ENCODE results near the gene FUT1. TPM values are rescaled to one million over a fixed set of nuclear protein-coding genes. Genes with fewer than 3 reads are reported as not detected.

FUT1 gene
- total and polyA plus RNA-seq, 9 of the 15 experiments (the other 6 are each of a cell fraction or from before 2014, with no cell fraction given) = 2.3 to 18.5 (median 8.8) TPM

GRCh38 chr19:48780631-48781391, 28.4 kb upstream of the FUT1 start (continued):
- TF ChIP-seq, protein P1, sequence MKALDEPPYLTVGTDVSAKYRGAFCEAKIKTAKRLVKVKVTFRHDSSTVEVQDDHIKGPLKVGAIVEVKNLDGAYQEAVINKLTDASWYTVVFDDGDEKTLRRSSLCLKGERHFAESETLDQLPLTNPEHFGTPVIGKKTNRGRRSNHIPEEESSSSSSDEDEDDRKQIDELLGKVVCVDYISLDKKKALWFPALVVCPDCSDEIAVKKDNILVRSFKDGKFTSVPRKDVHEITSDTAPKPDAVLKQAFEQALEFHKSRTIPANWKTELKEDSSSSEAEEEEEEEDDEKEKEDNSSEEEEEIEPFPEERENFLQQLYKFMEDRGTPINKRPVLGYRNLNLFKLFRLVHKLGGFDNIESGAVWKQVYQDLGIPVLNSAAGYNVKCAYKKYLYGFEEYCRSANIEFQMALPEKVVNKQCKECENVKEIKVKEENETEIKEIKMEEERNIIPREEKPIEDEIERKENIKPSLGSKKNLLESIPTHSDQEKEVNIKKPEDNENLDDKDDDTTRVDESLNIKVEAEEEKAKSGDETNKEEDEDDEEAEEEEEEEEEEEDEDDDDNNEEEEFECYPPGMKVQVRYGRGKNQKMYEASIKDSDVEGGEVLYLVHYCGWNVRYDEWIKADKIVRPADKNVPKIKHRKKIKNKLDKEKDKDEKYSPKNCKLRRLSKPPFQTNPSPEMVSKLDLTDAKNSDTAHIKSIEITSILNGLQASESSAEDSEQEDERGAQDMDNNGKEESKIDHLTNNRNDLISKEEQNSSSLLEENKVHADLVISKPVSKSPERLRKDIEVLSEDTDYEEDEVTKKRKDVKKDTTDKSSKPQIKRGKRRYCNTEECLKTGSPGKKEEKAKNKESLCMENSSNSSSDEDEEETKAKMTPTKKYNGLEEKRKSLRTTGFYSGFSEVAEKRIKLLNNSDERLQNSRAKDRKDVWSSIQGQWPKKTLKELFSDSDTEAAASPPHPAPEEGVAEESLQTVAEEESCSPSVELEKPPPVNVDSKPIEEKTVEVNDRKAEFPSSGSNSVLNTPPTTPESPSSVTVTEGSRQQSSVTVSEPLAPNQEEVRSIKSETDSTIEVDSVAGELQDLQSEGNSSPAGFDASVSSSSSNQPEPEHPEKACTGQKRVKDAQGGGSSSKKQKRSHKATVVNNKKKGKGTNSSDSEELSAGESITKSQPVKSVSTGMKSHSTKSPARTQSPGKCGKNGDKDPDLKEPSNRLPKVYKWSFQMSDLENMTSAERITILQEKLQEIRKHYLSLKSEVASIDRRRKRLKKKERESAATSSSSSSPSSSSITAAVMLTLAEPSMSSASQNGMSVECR (CRISPR knock-in tag; IDR thresholded peaks at IDR 0.05) = 0 out of 2 replicates have a peak, but pooled peaks have one; percentile 51
- TF ChIP-seq EGR1 (conservative IDR thresholded peaks at IDR 0.05) (peak; percentile 24; the same call in 1 of the 2 replicates), YY1 (IDR thresholded peaks at IDR 0.05; ENCODE audit: borderline replicate concordance in 1 of 3, control insufficient read depth in 1 of 3, extremely low read depth in 1 of 3, insufficient read depth in 3 of 3, insufficient read length in 1 of 3, insufficient replicate concordance in 2 of 3, low read depth in 1 of 3, low read length in 2 of 3) (peak in 1 of 3 experiments; percentile 73), ZNF197 (CRISPR knock-in tag; IDR thresholded peaks at IDR 0.05; ENCODE audit: low read depth) (no peak), KAT7 (CRISPR knock-in tag; IDR thresholded peaks at IDR 0.05; ENCODE audit: borderline replicate concordance) (peak; percentile 87; the same call in 1 of the 2 replicates), KLF10 (CRISPR knock-in tag; IDR thresholded peaks at IDR 0.05) (no peak), ZNF253 (CRISPR knock-in tag; conservative IDR thresholded peaks at IDR 0.05) (no peak), SMAD2 (IDR thresholded peaks at IDR 0.05; ENCODE audit: low read depth, low read length) (no peak), ZFP1 (CRISPR knock-in tag; IDR thresholded peaks at IDR 0.05) (no peak), FUS (optimal IDR thresholded peaks at IDR 0.05; ENCODE audit: low read depth, low read length) (no peak), TGIF2 (CRISPR knock-in tag; IDR thresholded peaks at IDR 0.05) (no peak), NCOR1 (IDR thresholded peaks at IDR 0.05) (peak; percentile 57), PURB (CRISPR knock-in tag; IDR thresholded peaks at IDR 0.05; ENCODE audit: low read depth) (no peak), ZNF263 (CRISPR knock-in tag; IDR thresholded peaks at IDR 0.05; ENCODE audit: borderline replicate concordance) (peak; percentile 58; the same call in 1 of the 2 replicates)
- TF ChIP-seq, protein P2, sequence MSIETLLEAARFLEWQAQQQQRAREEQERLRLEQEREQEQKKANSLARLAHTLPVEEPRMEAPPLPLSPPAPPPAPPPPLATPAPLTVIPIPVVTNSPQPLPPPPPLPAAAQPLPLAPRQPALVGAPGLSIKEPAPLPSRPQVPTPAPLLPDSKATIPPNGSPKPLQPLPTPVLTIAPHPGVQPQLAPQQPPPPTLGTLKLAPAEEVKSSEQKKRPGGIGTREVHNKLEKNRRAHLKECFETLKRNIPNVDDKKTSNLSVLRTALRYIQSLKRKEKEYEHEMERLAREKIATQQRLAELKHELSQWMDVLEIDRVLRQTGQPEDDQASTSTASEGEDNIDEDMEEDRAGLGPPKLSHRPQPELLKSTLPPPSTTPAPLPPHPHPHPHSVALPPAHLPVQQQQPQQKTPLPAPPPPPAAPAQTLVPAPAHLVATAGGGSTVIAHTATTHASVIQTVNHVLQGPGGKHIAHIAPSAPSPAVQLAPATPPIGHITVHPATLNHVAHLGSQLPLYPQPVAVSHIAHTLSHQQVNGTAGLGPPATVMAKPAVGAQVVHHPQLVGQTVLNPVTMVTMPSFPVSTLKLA (conservative IDR thresholded peaks at IDR 0.05) = peak; percentile 62 to 83
- TF ChIP-seq, protein P3, sequence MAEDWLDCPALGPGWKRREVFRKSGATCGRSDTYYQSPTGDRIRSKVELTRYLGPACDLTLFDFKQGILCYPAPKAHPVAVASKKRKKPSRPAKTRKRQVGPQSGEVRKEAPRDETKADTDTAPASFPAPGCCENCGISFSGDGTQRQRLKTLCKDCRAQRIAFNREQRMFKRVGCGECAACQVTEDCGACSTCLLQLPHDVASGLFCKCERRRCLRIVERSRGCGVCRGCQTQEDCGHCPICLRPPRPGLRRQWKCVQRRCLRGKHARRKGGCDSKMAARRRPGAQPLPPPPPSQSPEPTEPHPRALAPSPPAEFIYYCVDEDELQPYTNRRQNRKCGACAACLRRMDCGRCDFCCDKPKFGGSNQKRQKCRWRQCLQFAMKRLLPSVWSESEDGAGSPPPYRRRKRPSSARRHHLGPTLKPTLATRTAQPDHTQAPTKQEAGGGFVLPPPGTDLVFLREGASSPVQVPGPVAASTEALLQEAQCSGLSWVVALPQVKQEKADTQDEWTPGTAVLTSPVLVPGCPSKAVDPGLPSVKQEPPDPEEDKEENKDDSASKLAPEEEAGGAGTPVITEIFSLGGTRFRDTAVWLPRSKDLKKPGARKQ (CRISPR knock-in tag; IDR thresholded peaks at IDR 0.05) = no peak
- TF ChIP-seq, protein P4, sequence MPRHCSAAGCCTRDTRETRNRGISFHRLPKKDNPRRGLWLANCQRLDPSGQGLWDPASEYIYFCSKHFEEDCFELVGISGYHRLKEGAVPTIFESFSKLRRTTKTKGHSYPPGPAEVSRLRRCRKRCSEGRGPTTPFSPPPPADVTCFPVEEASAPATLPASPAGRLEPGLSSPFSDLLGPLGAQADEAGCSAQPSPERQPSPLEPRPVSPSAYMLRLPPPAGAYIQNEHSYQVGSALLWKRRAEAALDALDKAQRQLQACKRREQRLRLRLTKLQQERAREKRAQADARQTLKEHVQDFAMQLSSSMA (CRISPR knock-in tag; IDR thresholded peaks at IDR 0.05) = no peak

All from K562 (cell line).